Measurements from ENCODE around the gene FAM237A.

GRCh38 chr2:206611736-206612135 lies 30.6 kb upstream of the FAM237A start:
- TF ChIP-seq, protein P1, sequence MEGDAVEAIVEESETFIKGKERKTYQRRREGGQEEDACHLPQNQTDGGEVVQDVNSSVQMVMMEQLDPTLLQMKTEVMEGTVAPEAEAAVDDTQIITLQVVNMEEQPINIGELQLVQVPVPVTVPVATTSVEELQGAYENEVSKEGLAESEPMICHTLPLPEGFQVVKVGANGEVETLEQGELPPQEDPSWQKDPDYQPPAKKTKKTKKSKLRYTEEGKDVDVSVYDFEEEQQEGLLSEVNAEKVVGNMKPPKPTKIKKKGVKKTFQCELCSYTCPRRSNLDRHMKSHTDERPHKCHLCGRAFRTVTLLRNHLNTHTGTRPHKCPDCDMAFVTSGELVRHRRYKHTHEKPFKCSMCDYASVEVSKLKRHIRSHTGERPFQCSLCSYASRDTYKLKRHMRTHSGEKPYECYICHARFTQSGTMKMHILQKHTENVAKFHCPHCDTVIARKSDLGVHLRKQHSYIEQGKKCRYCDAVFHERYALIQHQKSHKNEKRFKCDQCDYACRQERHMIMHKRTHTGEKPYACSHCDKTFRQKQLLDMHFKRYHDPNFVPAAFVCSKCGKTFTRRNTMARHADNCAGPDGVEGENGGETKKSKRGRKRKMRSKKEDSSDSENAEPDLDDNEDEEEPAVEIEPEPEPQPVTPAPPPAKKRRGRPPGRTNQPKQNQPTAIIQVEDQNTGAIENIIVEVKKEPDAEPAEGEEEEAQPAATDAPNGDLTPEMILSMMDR (conservative IDR thresholded peaks at IDR 0.05; ENCODE audit: low read length), result no peak
- TF ChIP-seq EZH2phosphoT487 (IDR thresholded peaks at IDR 0.05; ENCODE audit: borderline replicate concordance, low read depth, low read length), result no peak

Data from OCI-LY7 (cell line).